ENCODE measurements around the gene ALK. TPM values are rescaled to one million over a fixed set of nuclear protein-coding genes. Genes with fewer than 3 reads are reported as not detected.

Gene ALK
- total RNA-seq, 1 donor from 2014 or later = 0.14 TPM

GRCh38 chr2:29787473-29788465 is 133.6 kb downstream of the ALK start:
- H3K36me3 ChIP-seq = no peaks in the 10 kb centered on the region
- no peak overlapping the region for H3K27ac ChIP-seq (replicated peaks)
- no peak for TF ChIP-seq CTCF (IDR thresholded peaks at IDR 0.05; ENCODE audit: borderline replicate concordance)
- peaks cover 47% of the 10 kb centered on the region for H3K27me3 ChIP-seq (ENCODE audit: low read depth)
- H3K9me3 ChIP-seq (replicated peaks) = no peaks in the 10 kb centered on the region
- DNase-seq = no peak
- intact Hi-C loops (cut with micrococcal nuclease) = no loop called here
- H3K4me3 ChIP-seq = no peak overlapping the region
- H3K4me1 ChIP-seq = no peaks in the 10 kb centered on the region

GRCh38 chr2:29786361-29786760 is 135.0 kb downstream of the ALK start:
- intact Hi-C loops (cut with micrococcal nuclease) = no loop called here
- no peak for TF ChIP-seq CTCF (IDR thresholded peaks at IDR 0.05; ENCODE audit: borderline replicate concordance)
- Histone ChIP-seq H3K27ac (replicated peaks) (no peak overlapping the region), H3K4me3 (no peak overlapping the region), H3K36me3 (no peaks in the 10 kb centered on the region), H3K27me3 (ENCODE audit: low read depth) (peaks cover 53% of the 10 kb centered on the region), H3K4me1 (no peaks in the 10 kb centered on the region), H3K9me3 (replicated peaks) (no peaks in the 10 kb centered on the region)
- DNase-seq = no peak

- intact Hi-C loops (cut with micrococcal nuclease) = no loop called here
- H3K36me3 ChIP-seq = no peaks in the 10 kb centered on the region
- no peak overlapping the region for H3K4me3 ChIP-seq
- H3K4me1 ChIP-seq = no peaks in the 10 kb centered on the region
- no peak for DNase-seq
- no peak overlapping the region for H3K27ac ChIP-seq (replicated peaks)
- peaks cover 48% of the 10 kb centered on the region for H3K27me3 ChIP-seq (ENCODE audit: low read depth)
- H3K9me3 ChIP-seq (replicated peaks) = no peaks in the 10 kb centered on the region
- TF ChIP-seq CTCF (IDR thresholded peaks at IDR 0.05; ENCODE audit: borderline replicate concordance) = no peak
Observed at GRCh38 chr2:29783666-29784065, 137.7 kb downstream of the ALK start.

- Histone ChIP-seq H3K27me3 (ENCODE audit: low read depth) (peaks cover 42% of the 10 kb centered on the region), H3K4me1 (no peaks in the 10 kb centered on the region), H3K4me3 (no peak overlapping the region), H3K27ac (replicated peaks) (no peak overlapping the region), H3K9me3 (replicated peaks) (no peaks in the 10 kb centered on the region), H3K36me3 (no peaks in the 10 kb centered on the region)
- no peak for DNase-seq
- intact Hi-C loops (cut with micrococcal nuclease) = no loop called here
- no peak for TF ChIP-seq CTCF (IDR thresholded peaks at IDR 0.05; ENCODE audit: borderline replicate concordance)
Observed at GRCh38 chr2:29782549-29783458, 138.6 kb downstream of the ALK start.

- Histone ChIP-seq H3K4me1 (no peaks in the 10 kb centered on the region), H3K9me3 (replicated peaks) (no peaks in the 10 kb centered on the region), H3K4me3 (no peak overlapping the region), H3K27me3 (ENCODE audit: low read depth) (peaks cover 40% of the 10 kb centered on the region), H3K36me3 (no peaks in the 10 kb centered on the region), H3K27ac (replicated peaks) (no peak overlapping the region)
- intact Hi-C loops (cut with micrococcal nuclease) = no loop called here
- no peak for DNase-seq
- no peak for TF ChIP-seq CTCF (IDR thresholded peaks at IDR 0.05; ENCODE audit: borderline replicate concordance)
Observed at GRCh38 chr2:29782087-29782486, 139.3 kb downstream of the ALK start.

Data from left ventricle myocardium inferior (tissue), 1 donor.